ENCODE data around the gene NDUFA3. TPM values are rescaled to one million over a fixed set of nuclear protein-coding genes. Genes with fewer than 3 reads are reported as not detected.

NDUFA3 gene
- total and polyA plus RNA-seq, 2 of the 13 experiments (the other 11 are each of a cell fraction or from before 2014, with no cell fraction given) = 31.6 to 75.4 TPM

GRCh38 chr19:54069470-54069869 lies 33.2 kb upstream of the NDUFA3 start:
- ChIA-PET POLR2A (no interaction called here), CTCF (ENCODE audit: low intra/inter-chr PET ratio, low total read pairs) (no interaction called here)
- ATAC-seq (no peak), FAIRE-seq (no peak), DNase-seq (ENCODE audit: low spot score) (no peak)
- intact Hi-C loops (cut with micrococcal nuclease; ENCODE audit: unreplicated experiment) (no loop called here), in situ Hi-C loops (cut with HindIII; ENCODE audit: extremely low pct_ligation_motif_present, low pct_unique_long_range_greater_than_20kb) (no loop called here)
- H3K27ac ChIP-seq (ENCODE audit: extremely low read length, insufficient read depth, low read length) = no peak overlapping the region
- no peak overlapping the region for H3K4me2 ChIP-seq (ENCODE audit: low read depth, low read length)
- TF ChIP-seq CAMTA2 (CRISPR knock-in tag; IDR thresholded peaks at IDR 0.05; ENCODE audit: borderline replicate concordance) = no peak
- no peak overlapping the region for H3K9ac ChIP-seq (ENCODE audit: insufficient read depth, low read depth, low read length)
- no peak overlapping the region for H2AFZ ChIP-seq (ENCODE audit: low read length)
- no peaks in the 10 kb centered on the region for H3K4me1 ChIP-seq (ENCODE audit: insufficient read depth, low read length)
- no peaks in the 10 kb centered on the region for H3K79me2 ChIP-seq (ENCODE audit: insufficient read depth, low read length)
- peaks cover 9% of the 10 kb centered on the region for H3K9me3 ChIP-seq (ENCODE audit: low read length)
- H3K4me3 ChIP-seq (replicated peaks in 1 of 3; ENCODE audit: insufficient read depth in 1 of 3, low read depth in 2 of 3, low read length in 3 of 3) = no peak overlapping the region
- no peaks in the 10 kb centered on the region for H3K36me3 ChIP-seq (replicated peaks in 1 of 2; ENCODE audit: control insufficient read depth in 1 of 2, insufficient read depth in 2 of 2, low read length in 2 of 2)
- BruUV-seq (replicated peaks) = no TSS peak
- H4K20me1 ChIP-seq (ENCODE audit: insufficient read depth, low read length) = no peaks in the 10 kb centered on the region
- H3K27me3 ChIP-seq (ENCODE audit: control insufficient read depth in 1 of 2, insufficient read depth in 2 of 2, low read length in 2 of 2) = no peaks in the 10 kb centered on the region; a peak in 1 of 5 replicates
- WGBS (ENCODE audit: low lambda C conversion rate) = 18% methylated on average over 5 of the region's 5 CpGs

- Histone ChIP-seq H3K36me3 (replicated peaks in 1 of 2; ENCODE audit: control insufficient read depth in 1 of 2, insufficient read depth in 2 of 2, low read length in 2 of 2) (no peaks in the 10 kb centered on the region), H3K4me3 (replicated peaks in 1 of 3; ENCODE audit: insufficient read depth in 1 of 3, low read depth in 2 of 3, low read length in 3 of 3) (no peak overlapping the region), H3K79me2 (ENCODE audit: insufficient read depth, low read length) (no peaks in the 10 kb centered on the region), H3K9me3 (ENCODE audit: low read length) (peaks cover 9% of the 10 kb centered on the region), H3K27ac (ENCODE audit: extremely low read length, insufficient read depth, low read length) (no peak overlapping the region), H2AFZ (ENCODE audit: low read length) (no peak overlapping the region), H3K27me3 (ENCODE audit: control insufficient read depth in 1 of 2, insufficient read depth in 2 of 2, low read length in 2 of 2) (peaks cover 0 to 2% of the 10 kb centered on the region in 2 experiments; a peak in 2 of 5 replicates), H4K20me1 (ENCODE audit: insufficient read depth, low read length) (no peaks in the 10 kb centered on the region), H3K9ac (ENCODE audit: insufficient read depth, low read depth, low read length) (no peak overlapping the region), H3K4me2 (ENCODE audit: low read depth, low read length) (no peak overlapping the region), H3K4me1 (ENCODE audit: insufficient read depth, low read length) (no peaks in the 10 kb centered on the region)
- in situ Hi-C loops (cut with HindIII; ENCODE audit: extremely low pct_ligation_motif_present, low pct_unique_long_range_greater_than_20kb) (no loop called here), intact Hi-C loops (cut with micrococcal nuclease; ENCODE audit: unreplicated experiment) (no loop called here)
- ChIA-PET CTCF (ENCODE audit: low intra/inter-chr PET ratio, low total read pairs) (no interaction called here), POLR2A (no interaction called here)
- no TSS peak for BruUV-seq (replicated peaks)
- ATAC-seq = peak; percentile 59
- 41% methylated on average over 10 of the region's 10 CpGs for WGBS (ENCODE audit: low lambda C conversion rate)
- FAIRE-seq = no peak
- DNase-seq (ENCODE audit: low spot score) = no peak
- TF ChIP-seq ZIK1 (CRISPR knock-in tag; IDR thresholded peaks at IDR 0.05; ENCODE audit: borderline replicate concordance, low read depth) (no peak), ZNF772 (CRISPR knock-in tag; IDR thresholded peaks at IDR 0.05) (no peak), ZNF577 (CRISPR knock-in tag; IDR thresholded peaks at IDR 0.05; ENCODE audit: borderline replicate concordance, low read depth) (no peak), ZNF724P (CRISPR knock-in tag; IDR thresholded peaks at IDR 0.05; ENCODE audit: borderline replicate concordance) (no peak), ZHX2 (IDR thresholded peaks at IDR 0.05; ENCODE audit: low read depth) (no peak), ZHX2 (CRISPR knock-in tag; IDR thresholded peaks at IDR 0.05; ENCODE audit: borderline replicate concordance) (no peak), WIZ (CRISPR knock-in tag; IDR thresholded peaks at IDR 0.05) (no peak), MEIS2 (CRISPR knock-in tag; IDR thresholded peaks at IDR 0.05) (no peak)
Observed at GRCh38 chr19:54073829-54074228, 28.8 kb upstream of the NDUFA3 start.
